ENCODE measurements around the gene PDIA4. TPM values are rescaled to one million over a fixed set of nuclear protein-coding genes. Genes with fewer than 3 reads are reported as not detected.

PDIA4 gene
- total and polyA plus RNA-seq, 2 of the 8 experiments (the other 6 are each of a cell fraction or from before 2014, with no cell fraction given) = 119 to 303 TPM

GRCh38 chr7:149006345-149006725 lies 22.0 kb downstream of the PDIA4 start:
- peaks cover 7% of the 10 kb centered on the region for H3K79me1 ChIP-seq (ENCODE audit: low read depth, low read length)
- H3K27me3 ChIP-seq (replicated peaks in 1 of 4; ENCODE audit: control insufficient read depth in 3 of 4, extremely low read depth in 1 of 4, insufficient read depth in 3 of 4, low read length in 3 of 4) = no peaks in the 10 kb centered on the region
- FAIRE-seq (no peak), DNase-seq (ENCODE audit: low read depth in 1 of 2, low spot score in 2 of 2) (no peak)
- no peak overlapping the region for H2AK5ac ChIP-seq (ENCODE audit: low read depth, low read length)
- no peak overlapping the region for H4K5ac ChIP-seq (ENCODE audit: insufficient read length, low read depth, low read length)
- no peak overlapping the region for H2BK20ac ChIP-seq (ENCODE audit: low read length)
- no peak overlapping the region for H3K18ac ChIP-seq (ENCODE audit: extremely low read depth, low read length)
- WGBS, 2 experiments (ENCODE audit: extremely low coverage in 1 of 2, insufficient coverage in 1 of 2, insufficient read length in 1 of 2, insufficient replicate concordance in 2 of 2, low coverage in 1 of 2, low lambda C conversion rate in 2 of 2, missing lambda C conversion rate in 1 of 2) = 91% methylated on average over 9 of the region's 10 CpGs; no CpG with 5 or more reads in 1 of the 2 experiments
- CTCF ChIA-PET (ENCODE audit: partially characterized antibody) = interaction anchor here (0.9 to 4.4 kb wide), 21 partner anchors 9 to 422 kb away, joined by 3 to 56 read pairs (median 4); partner anchors contain the start of genes PDIA4 and ZNF425
- H3K9ac ChIP-seq (replicated peaks in 1 of 4; ENCODE audit: extremely low read depth in 1 of 4, low read depth in 3 of 4, low read length in 3 of 4) = no peak overlapping the region
- no peaks in the 10 kb centered on the region; a peak in 3 of 7 replicates for H3K4me1 ChIP-seq (replicated peaks in 1 of 4; ENCODE audit: control insufficient read depth in 3 of 4, insufficient read depth in 4 of 4, low read length in 3 of 4)
- no peak overlapping the region for H3K4me3 ChIP-seq (ENCODE audit: extremely low read depth in 1 of 4, insufficient read depth in 2 of 4, low read depth in 3 of 4, low read length in 4 of 4)
- no peak overlapping the region for H3K4me2 ChIP-seq (ENCODE audit: insufficient read depth in 1 of 2, low read depth in 2 of 2, low read length in 2 of 2)
- no peaks in the 10 kb centered on the region for H3K9me3 ChIP-seq (ENCODE audit: insufficient read depth in 2 of 2, low read depth in 1 of 2, low read length in 1 of 2)
- H4K8ac ChIP-seq (ENCODE audit: extremely low read depth, insufficient read depth, low read length) = no peak overlapping the region
- H2BK120ac ChIP-seq (replicated peaks; ENCODE audit: low read depth, low read length) = no peak overlapping the region
- POLR2A ChIA-PET (ENCODE audit: partially characterized antibody) = interaction anchor here (1.0 to 1.3 kb wide), 3 partner anchors 14 to 64 kb away, joined by 3 to 5 read pairs (median 5); no protein-coding TSS in a partner anchor
- no peaks in the 10 kb centered on the region for H3K79me2 ChIP-seq (ENCODE audit: control insufficient read depth in 1 of 2, insufficient read depth in 2 of 2, low read length in 2 of 2)
- no peak overlapping the region for H2AFZ ChIP-seq (ENCODE audit: low read length)
- no peak overlapping the region for H3K23ac ChIP-seq (ENCODE audit: insufficient read length)
- H2BK5ac ChIP-seq (ENCODE audit: low read depth, low read length) = 0 out of 2 replicates have a peak overlapping the region, but pooled peaks have one; percentile 24
- H2BK15ac ChIP-seq (ENCODE audit: low read length) = no peak overlapping the region
- no peaks in the 10 kb centered on the region for H3K23me2 ChIP-seq (ENCODE audit: low read depth, low read length)
- H4K91ac ChIP-seq (replicated peaks; ENCODE audit: insufficient read length, low read length) = no peak overlapping the region
- no peak overlapping the region for H3K14ac ChIP-seq (ENCODE audit: insufficient read length)
- peaks cover 35 to 79% (median 67%) of the 10 kb centered on the region in 4 experiments for H3K36me3 ChIP-seq (ENCODE audit: control insufficient read depth in 2 of 4, insufficient read depth in 4 of 4, low read length in 3 of 4)
- H4K20me1 ChIP-seq (replicated peaks in 1 of 2; ENCODE audit: control insufficient read depth in 1 of 2, insufficient read depth in 2 of 2, low read length in 2 of 2) = peaks cover 12 to 21% of the 10 kb centered on the region in 2 experiments
- H3K4ac ChIP-seq (replicated peaks; ENCODE audit: insufficient read length, low read depth, low read length) = no peak overlapping the region
- TF ChIP-seq CTCF (IDR thresholded peaks at IDR 0.05; ENCODE audit: control extremely low read depth in 1 of 3, insufficient read depth in 1 of 3, low read depth in 1 of 3, low read length in 3 of 3) = peak in 1 of 3 experiments; percentile 30; a peak in 1 of 4 replicates
- no peak for TF ChIP-seq EZH2 (IDR thresholded peaks at IDR 0.05; ENCODE audit: low read depth, low read length, severe bottlenecking)
- H3K27ac ChIP-seq (ENCODE audit: low read depth, low read length) = no peak overlapping the region
- no peak overlapping the region for H3K56ac ChIP-seq (replicated peaks; ENCODE audit: insufficient read length, low read depth, low read length)
- no peak overlapping the region for H2BK12ac ChIP-seq (ENCODE audit: low read depth, low read length)
